Measurements from ENCODE around the gene SIRT3. TPM values are rescaled to one million over a fixed set of nuclear protein-coding genes. Genes with fewer than 3 reads are reported as not detected.

The SIRT3 gene
- total and polyA plus RNA-seq, 2 of the 13 experiments (the other 11 are each of a cell fraction or from before 2014, with no cell fraction given): 15.1 to 18.2 TPM

GRCh38 chr11:208181-208916 lies 27.8 kb downstream of the SIRT3 start (continued):
- TF ChIP-seq E2F2 (CRISPR knock-in tag; IDR thresholded peaks at IDR 0.05; ENCODE audit: borderline replicate concordance): 0 out of 2 replicates have a peak, but pooled peaks have one; percentile 36
- no peak for TF ChIP-seq ZMYM3 (CRISPR knock-in tag; IDR thresholded peaks at IDR 0.05)
- TF ChIP-seq SMAD9 (CRISPR knock-in tag; IDR thresholded peaks at IDR 0.05): 0 out of 2 replicates have a peak, but pooled peaks have one; percentile 56
- no peak for TF ChIP-seq NONO (IDR thresholded peaks at IDR 0.05)
- TF ChIP-seq NONO (CRISPR knock-in tag; conservative IDR thresholded peaks at IDR 0.05): peak; percentile 77
- no peak for TF ChIP-seq CBFB (CRISPR knock-in tag; IDR thresholded peaks at IDR 0.05)
- TF ChIP-seq ZNF576 (CRISPR knock-in tag; IDR thresholded peaks at IDR 0.05): no peak
- TF ChIP-seq MIER2 (CRISPR knock-in tag; IDR thresholded peaks at IDR 0.05): no peak
- no peak for TF ChIP-seq ZNF44 (CRISPR knock-in tag; IDR thresholded peaks at IDR 0.05)
- TF ChIP-seq CAMTA2 (CRISPR knock-in tag; IDR thresholded peaks at IDR 0.05; ENCODE audit: borderline replicate concordance): no peak
- peak; percentile 77; the same call in 1 of the 2 replicates for TF ChIP-seq TFDP1 (CRISPR knock-in tag; IDR thresholded peaks at IDR 0.05; ENCODE audit: borderline replicate concordance)
- peak; percentile 38 for TF ChIP-seq DRAP1 (CRISPR knock-in tag; IDR thresholded peaks at IDR 0.05)
- TF ChIP-seq GABPB1 (CRISPR knock-in tag; IDR thresholded peaks at IDR 0.05): peak; percentile 80
- no peak for TF ChIP-seq REST (IDR thresholded peaks at IDR 0.05; ENCODE audit: borderline replicate concordance in 1 of 2, low read depth in 1 of 2, low read length in 2 of 2)
- TF ChIP-seq ZFP62 (CRISPR knock-in tag; IDR thresholded peaks at IDR 0.05): no peak
- no peak for TF ChIP-seq HNRNPUL1 (IDR thresholded peaks at IDR 0.05; ENCODE audit: low read depth, low read length)
- TF ChIP-seq MYPOP (CRISPR knock-in tag; IDR thresholded peaks at IDR 0.05): peak; percentile 65; the same call in 1 of the 2 replicates
- TF ChIP-seq ZNF143 (CRISPR knock-in tag; IDR thresholded peaks at IDR 0.05): peak; percentile 88
- TF ChIP-seq HMG20A (CRISPR knock-in tag; IDR thresholded peaks at IDR 0.05; ENCODE audit: borderline replicate concordance): no peak
- no peak for TF ChIP-seq ZIK1 (CRISPR knock-in tag; IDR thresholded peaks at IDR 0.05; ENCODE audit: borderline replicate concordance, low read depth)
- no peak for TF ChIP-seq MYC (CRISPR knock-in tag; IDR thresholded peaks at IDR 0.05; ENCODE audit: borderline replicate concordance)
